ENCODE measurements around the gene TOX3.

Gene TOX3

DNA sequence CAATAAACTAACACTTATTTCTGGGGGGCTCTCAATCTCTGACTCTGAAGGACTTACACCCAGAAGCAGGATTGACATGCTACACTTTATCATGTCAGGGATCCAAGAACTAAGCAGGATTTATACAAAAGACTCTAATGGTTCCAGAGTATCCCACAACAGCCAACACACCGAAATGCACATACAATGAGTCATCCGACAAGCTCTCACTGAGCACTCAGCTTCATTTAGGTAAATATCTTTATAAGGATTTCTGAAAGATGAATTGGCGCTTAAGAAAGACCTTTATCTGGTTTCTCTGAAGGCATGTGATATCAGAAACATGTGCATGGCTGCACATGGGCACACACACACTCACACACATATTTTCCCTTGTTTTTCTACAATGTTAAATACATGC is 77.2 kb downstream of the TOX3 start:
- Histone ChIP-seq H3K4me3 (ENCODE audit: low read depth, low read length) (no peak overlapping the region), H3K27ac (ENCODE audit: extremely low read depth, low read depth, low read length) (no peak overlapping the region), H3K4me1 (ENCODE audit: control insufficient read depth, insufficient read depth, low read length) (peaks cover 10% of the 10 kb centered on the region), H3K36me3 (ENCODE audit: control insufficient read depth in 2 of 2, insufficient read depth in 1 of 2, low read length in 2 of 2) (no peaks in the 10 kb centered on the region), H3K9me3 (ENCODE audit: control insufficient read depth, insufficient read depth, low read depth, low read length) (no peaks in the 10 kb centered on the region)
- POLR2A ChIA-PET, result no interaction called here
- CTCF ChIA-PET, result interaction anchor here (0.6 to 1.3 kb wide), 2 partner anchors 391 to 403 kb away, joined by 3 read pairs; no protein-coding TSS in a partner anchor
- TF ChIP-seq, protein P1, sequence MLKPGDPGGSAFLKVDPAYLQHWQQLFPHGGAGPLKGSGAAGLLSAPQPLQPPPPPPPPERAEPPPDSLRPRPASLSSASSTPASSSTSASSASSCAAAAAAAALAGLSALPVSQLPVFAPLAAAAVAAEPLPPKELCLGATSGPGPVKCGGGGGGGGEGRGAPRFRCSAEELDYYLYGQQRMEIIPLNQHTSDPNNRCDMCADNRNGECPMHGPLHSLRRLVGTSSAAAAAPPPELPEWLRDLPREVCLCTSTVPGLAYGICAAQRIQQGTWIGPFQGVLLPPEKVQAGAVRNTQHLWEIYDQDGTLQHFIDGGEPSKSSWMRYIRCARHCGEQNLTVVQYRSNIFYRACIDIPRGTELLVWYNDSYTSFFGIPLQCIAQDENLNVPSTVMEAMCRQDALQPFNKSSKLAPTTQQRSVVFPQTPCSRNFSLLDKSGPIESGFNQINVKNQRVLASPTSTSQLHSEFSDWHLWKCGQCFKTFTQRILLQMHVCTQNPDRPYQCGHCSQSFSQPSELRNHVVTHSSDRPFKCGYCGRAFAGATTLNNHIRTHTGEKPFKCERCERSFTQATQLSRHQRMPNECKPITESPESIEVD (tag by site-specific recombination; IDR thresholded peaks at IDR 0.05), result peak; percentile 66
- no peak for TF ChIP-seq ZNF138 (tag by site-specific recombination; IDR thresholded peaks at IDR 0.05; ENCODE audit: borderline replicate concordance)
- peak; percentile 50; the same call in 1 of the 2 replicates for TF ChIP-seq FEZF1 (tag by site-specific recombination; IDR thresholded peaks at IDR 0.05)

- Histone ChIP-seq H3K27ac (ENCODE audit: extremely low read depth, low read depth, low read length) (no peak overlapping the region), H3K4me1 (ENCODE audit: control insufficient read depth, insufficient read depth, low read length) (peaks cover 10% of the 10 kb centered on the region), H3K36me3 (ENCODE audit: control insufficient read depth in 2 of 2, insufficient read depth in 1 of 2, low read length in 2 of 2) (no peaks in the 10 kb centered on the region), H3K9me3 (ENCODE audit: control insufficient read depth, insufficient read depth, low read depth, low read length) (no peaks in the 10 kb centered on the region), H3K4me3 (ENCODE audit: low read depth, low read length) (no peak overlapping the region)
- ChIA-PET POLR2A (no interaction called here), CTCF (no interaction called here)
- TF ChIP-seq ZBTB1 (tag by site-specific recombination; IDR thresholded peaks at IDR 0.05), result no peak
- no peak for TF ChIP-seq SP7 (tag by site-specific recombination; IDR thresholded peaks at IDR 0.05)
These were observed 77.9 kb downstream of the TOX3 start for GRCh38 chr16:52469091-52469490.

DNA sequence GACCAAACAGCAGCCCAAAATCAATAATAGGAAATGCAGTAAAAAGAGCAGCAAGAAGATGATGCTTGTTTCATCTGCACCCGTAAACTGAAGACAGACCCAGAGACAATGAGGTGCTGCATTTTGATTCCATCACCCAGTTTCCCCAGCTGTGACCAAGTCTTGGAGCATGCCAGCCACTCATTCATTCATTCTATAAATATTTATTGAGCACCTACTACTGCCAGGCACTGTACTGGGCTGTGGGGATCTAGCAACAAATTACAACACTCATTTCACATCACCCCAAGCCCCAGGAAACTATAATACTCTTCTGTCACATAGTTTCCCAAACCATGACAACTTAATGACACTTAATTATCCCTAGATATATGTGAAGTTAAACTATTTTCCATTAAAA is 79.2 kb downstream of the TOX3 start:
- Histone ChIP-seq H3K27ac (ENCODE audit: extremely low read depth, low read depth, low read length) (no peak overlapping the region), H3K36me3 (ENCODE audit: control insufficient read depth in 2 of 2, insufficient read depth in 1 of 2, low read length in 2 of 2) (no peaks in the 10 kb centered on the region), H3K4me3 (ENCODE audit: low read depth, low read length) (no peak overlapping the region), H3K4me1 (ENCODE audit: control insufficient read depth, insufficient read depth, low read length) (peaks cover 10% of the 10 kb centered on the region), H3K9me3 (ENCODE audit: control insufficient read depth, insufficient read depth, low read depth, low read length) (no peaks in the 10 kb centered on the region)
- CTCF ChIA-PET, result interaction anchor here (1.1 kb wide), 1 partner anchor 9 kb away, joined by 3 read pairs; no protein-coding TSS in a partner anchor
- POLR2A ChIA-PET, result no interaction called here
- TF ChIP-seq ZNF664 (tag by site-specific recombination; IDR thresholded peaks at IDR 0.05), result peak; percentile 65; the same call in 1 of the 2 replicates
- no peak for TF ChIP-seq ZNF596 (tag by site-specific recombination; IDR thresholded peaks at IDR 0.05)

GRCh38 chr16:52466994-52467393 is 79.9 kb downstream of the TOX3 start:
- H3K9me3 ChIP-seq (ENCODE audit: control insufficient read depth, insufficient read depth, low read depth, low read length), result no peaks in the 10 kb centered on the region

More at GRCh38 chr16:52466994-52467393, 79.9 kb downstream of the TOX3 start:
- no peak overlapping the region for H3K4me3 ChIP-seq (ENCODE audit: low read depth, low read length)
- H3K4me1 ChIP-seq (ENCODE audit: control insufficient read depth, insufficient read depth, low read length), result peaks cover 10% of the 10 kb centered on the region
- H3K36me3 ChIP-seq (ENCODE audit: control insufficient read depth in 2 of 2, insufficient read depth in 1 of 2, low read length in 2 of 2), result no peaks in the 10 kb centered on the region
- TF ChIP-seq ZNF747 (tag by site-specific recombination; IDR thresholded peaks at IDR 0.05) (no peak), ZNF664 (tag by site-specific recombination; IDR thresholded peaks at IDR 0.05) (no peak), CTCF (tag by site-specific recombination; IDR thresholded peaks at IDR 0.05) (no peak), ATF2 (tag by site-specific recombination; IDR thresholded peaks at IDR 0.05; ENCODE audit: low read depth) (no peak)
- TF ChIP-seq, protein P2, sequence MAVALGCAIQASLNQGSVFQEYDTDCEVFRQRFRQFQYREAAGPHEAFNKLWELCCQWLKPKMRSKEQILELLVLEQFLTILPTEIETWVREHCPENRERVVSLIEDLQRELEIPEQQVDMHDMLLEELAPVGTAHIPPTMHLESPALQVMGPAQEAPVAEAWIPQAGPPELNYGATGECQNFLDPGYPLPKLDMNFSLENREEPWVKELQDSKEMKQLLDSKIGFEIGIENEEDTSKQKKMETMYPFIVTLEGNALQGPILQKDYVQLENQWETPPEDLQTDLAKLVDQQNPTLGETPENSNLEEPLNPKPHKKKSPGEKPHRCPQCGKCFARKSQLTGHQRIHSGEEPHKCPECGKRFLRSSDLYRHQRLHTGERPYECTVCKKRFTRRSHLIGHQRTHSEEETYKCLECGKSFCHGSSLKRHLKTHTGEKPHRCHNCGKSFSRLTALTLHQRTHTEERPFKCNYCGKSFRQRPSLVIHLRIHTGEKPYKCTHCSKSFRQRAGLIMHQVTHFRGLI (tag by site-specific recombination; IDR thresholded peaks at IDR 0.05), result no peak
- CTCF ChIA-PET, result no interaction called here
- POLR2A ChIA-PET, result no interaction called here
- H3K27ac ChIP-seq (ENCODE audit: extremely low read depth, low read depth, low read length), result no peak overlapping the region

Measured in HEK293 (cell line).